ENCODE results near the gene GOLM1.

DNA sequence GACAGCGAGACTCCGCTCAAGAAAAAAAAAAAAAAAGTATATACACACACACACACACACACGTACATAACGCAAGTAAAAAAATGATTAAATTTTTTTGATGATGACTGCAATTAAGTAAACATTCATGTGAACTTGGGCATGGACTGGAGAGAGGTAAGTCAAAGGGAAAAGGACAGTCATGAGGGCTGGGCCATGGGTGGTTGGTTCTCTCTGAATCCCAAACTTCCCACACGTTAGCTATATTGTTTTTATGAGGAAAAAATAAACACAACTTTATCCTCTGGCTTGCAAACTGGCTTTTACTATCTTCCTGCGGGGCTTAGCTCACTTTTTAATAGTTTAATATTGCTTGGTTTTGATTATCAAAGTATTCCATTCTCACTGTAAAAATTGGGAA lies 53.7 kb downstream of the GOLM1 start:
- TF ChIP-seq, protein P1, sequence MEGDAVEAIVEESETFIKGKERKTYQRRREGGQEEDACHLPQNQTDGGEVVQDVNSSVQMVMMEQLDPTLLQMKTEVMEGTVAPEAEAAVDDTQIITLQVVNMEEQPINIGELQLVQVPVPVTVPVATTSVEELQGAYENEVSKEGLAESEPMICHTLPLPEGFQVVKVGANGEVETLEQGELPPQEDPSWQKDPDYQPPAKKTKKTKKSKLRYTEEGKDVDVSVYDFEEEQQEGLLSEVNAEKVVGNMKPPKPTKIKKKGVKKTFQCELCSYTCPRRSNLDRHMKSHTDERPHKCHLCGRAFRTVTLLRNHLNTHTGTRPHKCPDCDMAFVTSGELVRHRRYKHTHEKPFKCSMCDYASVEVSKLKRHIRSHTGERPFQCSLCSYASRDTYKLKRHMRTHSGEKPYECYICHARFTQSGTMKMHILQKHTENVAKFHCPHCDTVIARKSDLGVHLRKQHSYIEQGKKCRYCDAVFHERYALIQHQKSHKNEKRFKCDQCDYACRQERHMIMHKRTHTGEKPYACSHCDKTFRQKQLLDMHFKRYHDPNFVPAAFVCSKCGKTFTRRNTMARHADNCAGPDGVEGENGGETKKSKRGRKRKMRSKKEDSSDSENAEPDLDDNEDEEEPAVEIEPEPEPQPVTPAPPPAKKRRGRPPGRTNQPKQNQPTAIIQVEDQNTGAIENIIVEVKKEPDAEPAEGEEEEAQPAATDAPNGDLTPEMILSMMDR (IDR thresholded peaks at IDR 0.05) = no peak
- TF ChIP-seq POLR2A (IDR thresholded peaks at IDR 0.05; ENCODE audit: low read depth) = no peak
- no peak for TF ChIP-seq EP300 (IDR thresholded peaks at IDR 0.05)
